ENCODE data around the gene TIA1.
"Not testable (repeated sequence)": the region's sequence is repeated elsewhere in the genome, so short reads cannot be mapped to it uniquely, and the experiment has no call there.

The TIA1 gene

GRCh38 chr2:70201225-70201768 lies 47.1 kb downstream of the TIA1 start:
- H3K4me3 ChIP-seq (ENCODE audit: low read depth, low read length) = no peak overlapping the region
- no peak for TF ChIP-seq CTCF (IDR thresholded peaks at IDR 0.05; ENCODE audit: low read depth, low read length)

- TF ChIP-seq CTCF (IDR thresholded peaks at IDR 0.05; ENCODE audit: low read depth, low read length) = no peak
- no peak overlapping the region for H3K4me3 ChIP-seq (ENCODE audit: low read depth, low read length)
Measured at GRCh38 chr2:70199320-70199864, 49.0 kb downstream of the TIA1 start.

GRCh38 chr2:70192516-70192915 lies 55.9 kb downstream of the TIA1 start:
- no peak overlapping the region for H3K4me3 ChIP-seq (ENCODE audit: low read depth, low read length)
- TF ChIP-seq CTCF (IDR thresholded peaks at IDR 0.05; ENCODE audit: low read depth, low read length) = no peak

GRCh38 chr2:70191244-70191735 lies 57.1 kb downstream of the TIA1 start:
- peak overlapping the region; percentile 68 for H3K4me3 ChIP-seq (ENCODE audit: low read depth, low read length)
- TF ChIP-seq CTCF (IDR thresholded peaks at IDR 0.05; ENCODE audit: low read depth, low read length) = no peak

- peak within 1 kb of the TSS; percentile 68 for H3K4me3 ChIP-seq (ENCODE audit: low read depth, low read length)
- no peak for TF ChIP-seq CTCF (IDR thresholded peaks at IDR 0.05; ENCODE audit: low read depth, low read length)
Measured at GRCh38 chr2:70190418-70191243, 57.8 kb downstream of the TIA1 start, which contains the start of gene C2orf42. Gene C2orf42, minus strand, starts transcription at chr2:70191019. Its CDS starts 9,034 bp downstream, at chr2:70181985.

GRCh38 chr2:70188460-70188859 lies 60.0 kb downstream of the TIA1 start:
- no peak overlapping the region for H3K4me3 ChIP-seq (ENCODE audit: low read depth, low read length)
- TF ChIP-seq CTCF (IDR thresholded peaks at IDR 0.05; ENCODE audit: low read depth, low read length) = no peak

GRCh38 chr2:70187170-70187569 lies 61.3 kb downstream of the TIA1 start:
- H3K4me3 ChIP-seq (ENCODE audit: low read depth, low read length) = not testable (repeated sequence)

Data from WI38 (cell line).